Chondrocyte (in vitro differentiated cells): ENCODE results near the gene EHBP1. TPM values are rescaled to one million over a fixed set of nuclear protein-coding genes. Genes with fewer than 3 reads are reported as not detected.

ENCODE experiments used
- DNase-seq: peaks from one replicate; pipeline ENCODE4 v3.0.0; 2021; ENCODE audit warnings: mixed read lengths, low spot score
- H3K27ac Mint-ChIP-seq: one replicate; pipeline ENCODE4 v1.8.0; 2021; ENCODE audit warnings: mild to moderate bottlenecking, moderate library complexity, mixed read lengths; ENCODE audit not compliant: unreplicated experiment
- H3K27me3 Mint-ChIP-seq: 2 replicates; pipeline ENCODE4 v1.8.0; 2021; ENCODE audit warnings: low read depth, mixed read lengths
- H3K36me3 Mint-ChIP-seq: 2 replicates; pipeline ENCODE4 v1.8.0; 2021; ENCODE audit warnings: low read depth, mixed read lengths
- H3K4me1 Mint-ChIP-seq: 2 replicates; pipeline ENCODE4 v1.8.0; 2021; ENCODE audit warnings: low read depth, mild to moderate bottlenecking, mixed read lengths
- H3K4me3 Mint-ChIP-seq: one replicate; pipeline ENCODE4 v1.8.0; 2021; ENCODE audit warnings: mild to moderate bottlenecking, moderate library complexity, mixed read lengths; ENCODE audit not compliant: unreplicated experiment
- H3K9me3 Mint-ChIP-seq: 2 replicates; pipeline ENCODE4 v1.8.0; 2021; ENCODE audit warnings: low read depth, mixed read lengths
- total RNA-seq: library from RNA; stranded (reverse); gene quantifications from 3 replicates; pipeline ENCODE4 v1.2.1, GENCODE V29; 2021
- TF ChIP-seq, protein P1 (sequence below): fragments of 200-600 bp; sonication (generic); IDR thresholded peaks from 2 replicates; pipeline ENCODE4 v1.5.0; 2021; ENCODE audit warnings: antibody characterized with exemption, mild to moderate bottlenecking, moderate library complexity

The EHBP1 gene
- total RNA-seq, 1 donor from 2014 or later, result 48.6 TPM

DNA sequence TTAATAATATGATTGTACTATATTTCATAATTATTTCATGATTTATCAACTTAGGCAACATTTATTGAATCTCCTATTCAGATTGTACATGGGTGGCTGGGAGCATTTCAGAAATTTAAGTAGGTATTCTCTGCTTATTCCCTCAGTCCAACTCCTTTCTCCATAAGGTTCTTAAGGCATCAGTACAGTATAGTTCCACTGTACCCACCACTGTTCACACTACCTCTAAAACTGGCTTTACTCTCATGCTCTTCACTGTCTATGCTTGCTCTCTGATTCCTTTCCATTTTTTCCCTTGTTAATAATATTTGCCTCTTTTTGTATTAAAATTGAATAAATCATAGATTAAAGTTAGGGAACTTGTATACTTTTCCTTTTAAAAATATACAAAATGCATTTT is 89.8 kb downstream of the EHBP1 start:
- Mint-ChIP-seq H3K9me3 (no peaks in the 10 kb centered on the region), H3K27ac (no peak overlapping the region), H3K27me3 (no peaks in the 10 kb centered on the region), H3K4me1 (peaks cover 9% of the 10 kb centered on the region), H3K36me3 (peaks cover 1% of the 10 kb centered on the region), H3K4me3 (no peak overlapping the region)
- TF ChIP-seq, protein P1, sequence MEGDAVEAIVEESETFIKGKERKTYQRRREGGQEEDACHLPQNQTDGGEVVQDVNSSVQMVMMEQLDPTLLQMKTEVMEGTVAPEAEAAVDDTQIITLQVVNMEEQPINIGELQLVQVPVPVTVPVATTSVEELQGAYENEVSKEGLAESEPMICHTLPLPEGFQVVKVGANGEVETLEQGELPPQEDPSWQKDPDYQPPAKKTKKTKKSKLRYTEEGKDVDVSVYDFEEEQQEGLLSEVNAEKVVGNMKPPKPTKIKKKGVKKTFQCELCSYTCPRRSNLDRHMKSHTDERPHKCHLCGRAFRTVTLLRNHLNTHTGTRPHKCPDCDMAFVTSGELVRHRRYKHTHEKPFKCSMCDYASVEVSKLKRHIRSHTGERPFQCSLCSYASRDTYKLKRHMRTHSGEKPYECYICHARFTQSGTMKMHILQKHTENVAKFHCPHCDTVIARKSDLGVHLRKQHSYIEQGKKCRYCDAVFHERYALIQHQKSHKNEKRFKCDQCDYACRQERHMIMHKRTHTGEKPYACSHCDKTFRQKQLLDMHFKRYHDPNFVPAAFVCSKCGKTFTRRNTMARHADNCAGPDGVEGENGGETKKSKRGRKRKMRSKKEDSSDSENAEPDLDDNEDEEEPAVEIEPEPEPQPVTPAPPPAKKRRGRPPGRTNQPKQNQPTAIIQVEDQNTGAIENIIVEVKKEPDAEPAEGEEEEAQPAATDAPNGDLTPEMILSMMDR, result no peak
- DNase-seq, result no peak

DNA sequence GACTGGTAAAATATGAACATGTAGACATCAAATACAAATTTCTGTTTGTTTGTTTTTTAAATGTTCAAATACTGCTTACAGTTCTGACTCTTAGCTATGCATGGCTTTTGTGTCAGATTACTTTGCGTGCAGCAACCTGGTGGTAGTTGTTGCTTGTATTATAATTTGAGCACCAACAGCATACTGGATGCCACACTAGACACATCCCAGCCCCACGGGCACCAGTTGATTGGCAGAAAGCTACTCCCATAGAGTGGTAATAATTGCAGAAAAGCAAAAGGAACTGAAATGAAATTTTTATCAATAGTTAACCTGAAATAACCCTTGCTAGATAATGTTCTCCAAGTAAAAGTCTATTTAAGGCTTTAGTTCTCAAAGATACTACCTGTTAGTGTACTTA is 91.6 kb downstream of the EHBP1 start:
- peaks cover 1% of the 10 kb centered on the region for H3K36me3 Mint-ChIP-seq

DNA sequence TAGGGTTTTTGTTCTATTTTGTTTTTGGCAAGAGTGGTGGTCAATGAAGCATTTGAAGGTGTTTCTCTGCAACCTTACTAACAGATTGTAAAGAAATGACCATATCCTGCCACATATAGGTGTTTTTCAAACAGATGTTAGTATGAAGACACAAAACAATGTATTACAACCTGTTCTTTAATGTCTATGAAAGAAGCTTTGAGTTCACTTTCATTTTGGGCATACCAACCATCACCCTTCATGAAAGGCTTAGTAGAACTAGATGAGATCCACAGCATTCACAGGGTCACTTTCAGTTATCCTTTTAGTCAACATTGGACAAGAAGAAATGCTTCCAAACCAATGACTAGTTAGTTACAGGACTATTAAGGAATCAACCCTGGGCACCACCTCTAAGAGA is 95.1 kb downstream of the EHBP1 start:
- no peak for DNase-seq
- no peaks in the 10 kb centered on the region for H3K9me3 Mint-ChIP-seq
- peaks cover 15% of the 10 kb centered on the region for H3K4me1 Mint-ChIP-seq
- no peaks in the 10 kb centered on the region for H3K27me3 Mint-ChIP-seq
- peaks cover 1% of the 10 kb centered on the region for H3K36me3 Mint-ChIP-seq
- H3K27ac Mint-ChIP-seq, result no peak overlapping the region
- TF ChIP-seq, protein P1, result no peak
- H3K4me3 Mint-ChIP-seq, result no peak overlapping the region

More for the DNA sequence above, 91.6 kb downstream of the EHBP1 start:
- no peaks in the 10 kb centered on the region for H3K27me3 Mint-ChIP-seq
- H3K9me3 Mint-ChIP-seq, result no peaks in the 10 kb centered on the region
- H3K4me1 Mint-ChIP-seq, result peaks cover 13% of the 10 kb centered on the region
- TF ChIP-seq, protein P1, result no peak
- H3K27ac Mint-ChIP-seq, result no peak overlapping the region
- no peak for DNase-seq
- no peak overlapping the region for H3K4me3 Mint-ChIP-seq

DNA sequence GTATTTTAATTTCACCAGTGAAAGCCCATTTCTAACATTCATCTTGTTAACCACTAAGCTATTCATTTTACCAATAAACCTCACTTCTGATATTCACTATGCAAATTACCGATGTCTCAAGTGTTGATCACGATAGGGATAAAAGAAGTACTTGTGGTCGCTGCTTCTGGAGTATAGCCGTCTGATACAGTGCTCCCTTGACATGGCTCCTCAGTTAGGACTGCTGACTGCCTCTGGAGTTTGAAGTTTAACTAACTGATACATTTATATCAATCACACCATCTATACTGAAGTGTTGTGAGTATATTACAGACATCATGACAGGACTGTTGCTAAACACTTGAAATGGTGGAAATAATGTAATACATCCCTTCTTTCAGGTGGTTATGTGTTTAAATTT is 95.6 kb downstream of the EHBP1 start:
- H3K27me3 Mint-ChIP-seq, result no peaks in the 10 kb centered on the region
- no peak overlapping the region for H3K4me3 Mint-ChIP-seq
- peaks cover 15% of the 10 kb centered on the region for H3K4me1 Mint-ChIP-seq
- H3K27ac Mint-ChIP-seq, result no peak overlapping the region
- no peaks in the 10 kb centered on the region for H3K9me3 Mint-ChIP-seq
- no peak for DNase-seq
- TF ChIP-seq, protein P1, result no peak
- peaks cover 1% of the 10 kb centered on the region for H3K36me3 Mint-ChIP-seq

DNA sequence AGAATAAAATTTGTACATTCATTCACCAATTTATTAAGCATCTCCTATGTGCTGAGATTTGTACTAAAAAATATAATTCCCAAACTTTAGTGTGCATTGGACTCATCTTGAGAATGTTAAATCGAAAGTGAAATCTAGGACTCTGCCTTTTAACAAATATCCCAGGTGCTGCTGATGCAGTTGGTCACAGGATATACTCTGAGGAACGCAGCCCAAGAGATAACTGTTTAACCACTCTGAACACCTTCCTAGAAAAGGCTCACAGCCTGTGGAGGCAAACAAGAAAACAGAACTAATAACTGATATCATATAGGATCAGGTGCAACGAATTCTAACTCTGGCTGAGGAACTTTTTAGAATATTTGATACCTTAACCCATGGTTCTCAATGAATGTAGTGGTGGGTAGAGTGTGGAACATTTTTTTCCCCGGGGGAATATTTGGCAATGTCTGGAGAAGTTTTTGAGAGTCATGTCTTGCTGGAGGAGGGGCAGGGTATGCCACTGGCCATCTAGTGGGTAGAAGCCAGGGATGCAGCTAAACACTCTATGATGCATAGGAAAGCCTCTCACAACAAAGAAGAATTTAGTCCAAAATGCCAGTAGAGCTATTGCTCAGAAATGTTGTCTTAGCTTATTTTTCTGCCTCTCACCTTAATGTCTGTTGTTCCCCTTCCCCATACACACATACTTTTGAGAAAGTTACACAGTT is 96.5 kb downstream of the EHBP1 start:
- DNase-seq, result no peak
- Mint-ChIP-seq H3K4me1 (peaks cover 15% of the 10 kb centered on the region), H3K27me3 (no peaks in the 10 kb centered on the region), H3K36me3 (peaks cover 5% of the 10 kb centered on the region), H3K4me3 (no peak overlapping the region), H3K9me3 (no peaks in the 10 kb centered on the region), H3K27ac (no peak overlapping the region)
- TF ChIP-seq, protein P1, result peak; percentile 42
